ENCODE measurements around the gene ANKRD12.
A peak's percentile ranks its signal among the peaks of the same experiment; 100 is the strongest.

The ANKRD12 gene

DNA sequence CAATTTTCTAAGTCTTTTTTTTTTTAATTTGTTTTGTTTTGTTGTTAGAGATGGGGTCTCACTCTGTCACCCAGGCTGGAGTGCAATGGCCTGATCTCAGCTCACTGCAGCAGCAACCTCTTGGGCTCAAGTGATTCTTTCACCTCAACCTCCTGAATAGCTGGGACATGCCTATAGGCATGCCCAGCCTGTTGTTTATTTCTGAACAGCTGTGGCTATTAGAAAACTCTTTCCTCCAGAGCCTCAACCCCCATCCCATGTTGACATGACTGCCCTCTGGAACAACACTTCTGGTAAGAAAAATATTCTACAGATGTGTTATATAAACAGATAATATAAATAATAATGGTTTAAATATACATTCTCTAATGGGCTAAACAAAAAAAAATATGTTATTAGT, 153.6 kb downstream of the ANKRD12 start:
- no peak for DNase-seq (ENCODE audit: low read depth in 2 of 2)

DNA sequence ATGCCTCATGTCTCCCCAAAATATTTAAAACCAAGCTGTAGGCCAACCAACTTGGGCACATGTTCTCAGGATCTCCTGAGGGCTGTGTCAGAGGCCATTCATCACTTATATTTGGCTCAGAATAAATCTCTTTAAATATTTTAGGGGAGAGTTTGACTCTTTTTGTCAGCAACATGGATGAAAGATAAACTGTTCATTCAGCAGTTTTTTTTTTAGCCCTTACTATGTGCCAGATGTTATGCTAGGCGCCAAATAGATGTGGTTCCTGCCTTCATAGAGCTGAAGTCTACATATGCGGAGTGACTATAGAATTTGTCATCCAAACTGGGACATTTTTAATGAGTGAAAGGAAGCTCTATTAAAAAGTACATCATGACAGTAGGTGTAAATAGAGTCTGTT, 155.5 kb downstream of the ANKRD12 start:
- DNase-seq (ENCODE audit: low read depth in 2 of 2) = no peak

DNA sequence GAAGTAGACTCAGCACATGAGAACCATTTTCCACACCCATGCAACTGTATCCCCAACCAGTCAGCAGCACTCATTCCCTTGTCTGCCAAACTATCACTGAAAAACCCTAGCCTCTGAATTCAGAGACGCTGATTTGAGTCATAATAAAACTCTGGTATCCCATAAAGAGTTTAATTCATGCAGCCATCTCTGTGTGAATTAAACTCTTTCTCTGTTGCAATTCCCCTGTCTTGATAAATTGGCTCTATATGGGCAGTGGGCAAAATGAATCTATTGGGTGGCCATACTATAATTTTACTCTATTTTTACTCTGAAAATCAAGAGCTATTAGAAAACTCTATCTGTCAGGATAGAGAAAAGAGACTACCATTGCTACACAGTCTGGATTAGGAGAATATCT, 157.4 kb downstream of the ANKRD12 start:
- no peak for DNase-seq (ENCODE audit: low read depth in 2 of 2)

- DNase-seq (ENCODE audit: low read depth in 2 of 2) = no peak
Measured at GRCh38 chr18:9296233-9297006, 159.8 kb downstream of the ANKRD12 start.

DNA sequence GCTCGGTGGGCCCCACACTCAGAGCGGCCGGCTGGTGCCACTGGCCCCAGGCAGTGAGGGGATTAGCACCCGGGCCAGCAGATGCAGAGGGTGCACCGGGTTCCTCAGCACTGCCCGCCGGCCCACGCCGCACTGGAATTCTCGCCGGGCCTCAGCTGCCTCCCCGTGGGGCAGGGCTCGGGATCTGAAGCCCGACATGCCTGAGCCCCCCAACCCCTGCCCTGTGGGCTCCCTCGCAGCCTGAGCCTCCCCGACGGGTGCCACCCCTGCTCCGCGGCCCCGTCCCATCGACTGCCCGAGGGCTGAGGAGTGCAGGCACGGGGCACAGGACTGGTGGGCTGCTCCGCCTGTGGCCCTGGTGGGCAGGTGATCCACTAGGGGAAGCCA, 160.4 kb downstream of the ANKRD12 start:
- no peak for DNase-seq (ENCODE audit: low read depth in 2 of 2)

DNA sequence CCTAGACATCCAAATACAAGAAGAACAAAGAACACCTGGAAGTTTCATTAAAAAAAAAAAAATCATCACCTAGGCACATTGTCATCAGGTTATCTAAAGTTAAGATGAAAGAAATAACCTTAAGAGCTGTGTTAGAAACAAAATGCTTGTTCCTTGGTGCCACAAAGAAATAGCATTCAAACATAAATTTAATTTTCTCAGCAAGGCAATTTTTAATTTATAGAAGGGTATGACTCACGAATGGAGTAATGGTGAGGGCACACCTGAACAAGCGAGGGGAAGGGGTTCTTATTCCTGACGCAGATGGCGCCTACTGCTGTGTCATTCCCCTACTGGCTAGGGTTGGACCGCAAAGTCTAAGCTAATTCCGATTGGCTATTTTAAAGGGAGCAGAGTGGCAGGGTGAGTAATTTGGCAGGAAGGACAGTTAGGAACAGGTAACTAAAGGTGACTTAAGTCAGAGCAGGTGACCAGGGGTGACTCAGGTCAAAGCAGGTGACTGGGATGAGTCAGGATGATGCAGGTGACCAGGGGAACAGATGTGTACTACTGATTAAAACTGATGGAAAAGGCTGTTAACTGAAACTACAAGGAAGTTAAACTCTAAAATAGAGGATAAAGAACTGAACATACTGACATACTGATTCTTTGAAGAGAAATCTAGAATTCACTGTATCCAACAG, 167.9 kb downstream of the ANKRD12 start:
- DNase-seq (ENCODE audit: low read depth in 2 of 2) = no peak

- DNase-seq (ENCODE audit: low read depth in 2 of 2) = no peak
Measured at GRCh38 chr18:9319333-9319732, 182.8 kb downstream of the ANKRD12 start.

DNA sequence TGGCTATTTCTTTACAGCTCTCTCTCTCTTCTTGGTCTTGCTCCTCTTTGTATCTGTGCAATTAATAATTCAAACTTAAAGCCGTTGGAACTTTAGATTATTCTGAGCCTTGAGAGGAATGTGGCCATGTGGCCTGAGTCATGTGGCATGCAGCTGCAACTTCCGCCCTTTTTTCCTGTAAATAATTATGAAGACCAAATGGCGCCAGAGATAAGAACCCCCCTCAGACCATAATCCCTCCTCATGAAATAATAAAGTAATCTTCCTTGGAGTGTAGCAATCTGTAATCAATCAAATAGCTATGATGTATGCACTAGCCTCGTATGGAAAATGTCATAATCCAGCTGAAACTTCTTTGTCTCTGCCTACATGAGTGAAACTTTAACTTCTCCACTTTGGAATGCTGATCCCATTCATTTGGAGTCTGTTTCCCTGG, 184.5 kb downstream of the ANKRD12 start:
- DNase-seq (ENCODE audit: low read depth in 2 of 2) = no peak

- DNase-seq (ENCODE audit: low read depth in 2 of 2) = no peak
Measured at GRCh38 chr18:9321736-9322135, 185.2 kb downstream of the ANKRD12 start.

DNA sequence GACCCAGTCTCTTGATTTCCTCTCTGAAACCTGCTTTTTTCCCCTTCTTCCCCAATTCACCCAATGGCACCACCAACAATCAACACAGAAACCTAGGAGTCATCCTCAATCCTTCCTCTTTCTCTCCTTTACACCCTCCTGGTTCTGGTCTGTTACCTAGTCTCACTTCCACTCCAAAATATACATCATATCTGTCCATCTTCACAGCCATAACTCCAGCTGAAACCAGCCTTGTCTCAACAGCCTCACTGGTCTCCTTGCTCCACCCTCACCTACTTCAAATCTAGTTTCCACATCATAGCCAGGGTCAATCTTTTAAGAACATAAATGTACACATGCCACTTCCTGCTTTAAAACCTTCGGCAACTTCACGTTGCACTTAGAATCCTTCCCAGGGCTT, 186.2 kb downstream of the ANKRD12 start:
- no peak for DNase-seq (ENCODE audit: low read depth in 2 of 2)

- DNase-seq (ENCODE audit: low read depth in 2 of 2) = no peak
Measured at GRCh38 chr18:9323750-9324445, 187.3 kb downstream of the ANKRD12 start.

DNA sequence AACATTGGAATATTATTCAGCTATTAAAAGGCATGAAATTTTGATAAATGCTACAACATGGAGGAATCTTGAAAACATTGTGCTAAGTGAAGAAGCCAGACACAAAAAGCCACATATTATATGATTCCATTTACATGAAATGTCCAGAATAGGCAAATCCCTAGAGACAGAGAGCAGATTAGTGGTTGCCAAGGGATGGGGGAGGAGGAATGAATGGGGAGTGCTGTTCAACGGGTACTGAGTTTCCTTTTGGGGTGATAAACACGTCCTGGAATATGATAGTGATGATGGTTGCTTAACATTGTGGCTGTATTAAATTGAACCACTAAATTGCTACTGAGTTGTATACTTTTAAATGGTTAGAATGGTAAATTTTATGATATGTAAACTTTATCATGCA, 189.1 kb downstream of the ANKRD12 start:
- DNase-seq (ENCODE audit: low read depth in 2 of 2) = no peak

- DNase-seq (ENCODE audit: low read depth in 2 of 2) = no peak
Measured at GRCh38 chr18:9328776-9329175, 192.2 kb downstream of the ANKRD12 start.

DNA sequence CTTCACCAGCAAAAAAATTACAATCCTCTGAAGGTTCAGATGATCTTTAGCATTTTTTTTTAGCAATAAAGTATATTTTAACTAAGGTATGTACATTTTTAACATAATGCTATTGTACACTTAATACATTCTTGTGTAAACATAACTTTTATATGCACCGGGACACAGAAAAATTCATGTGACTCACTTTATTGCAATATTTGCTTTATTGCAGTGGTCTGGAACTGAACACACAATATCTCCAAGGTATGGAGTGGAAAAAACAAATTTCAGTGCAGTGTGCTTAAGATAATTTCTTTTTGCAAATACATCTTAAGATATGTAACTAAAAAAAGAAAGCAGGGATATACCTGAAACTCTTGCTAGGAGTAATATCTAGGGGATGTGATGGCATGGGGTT, 192.9 kb downstream of the ANKRD12 start:
- no peak for DNase-seq (ENCODE audit: low read depth in 2 of 2)

- no peak for DNase-seq (ENCODE audit: low read depth in 2 of 2)
Measured at GRCh38 chr18:9330419-9330818, 193.8 kb downstream of the ANKRD12 start.

- DNase-seq (ENCODE audit: low read depth in 2 of 2) = no peak
Measured at GRCh38 chr18:9333441-9334328, 197.1 kb downstream of the ANKRD12 start.

- DNase-seq (ENCODE audit: low read depth in 2 of 2) = peak; percentile 87 to 91
Measured at GRCh38 chr18:9334329-9334972, 197.9 kb downstream of the ANKRD12 start, which contains the start of gene TWSG1. TSS of gene TWSG1 (plus strand) at chr18:9334773. CDS start at chr18:9337230, 2,457 bp downstream.

GRCh38 chr18:9334973-9335696, 198.6 kb downstream of the ANKRD12 start:
- DNase-seq (ENCODE audit: low read depth in 2 of 2) = peak; percentile 5 to 17
